Esophagus (tissue), 2 donors: ENCODE results near the gene AGR3. TPM values are rescaled to one million over a fixed set of nuclear protein-coding genes. Genes with fewer than 3 reads are reported as not detected.

Source experiments
- H3K27ac ChIP-seq, 2 donors: one replicate each; pipeline ENCODE4 v1.5.1; 2013; ENCODE audit warnings: low read depth in 2 of 2, mild to moderate bottlenecking in 2 of 2, inconsistent platforms in 1 of 2, low read length in 1 of 2, moderate library complexity in 1 of 2
- H3K27me3 ChIP-seq, 2 donors: one replicate each; pipeline ENCODE4 v1.6.1; 2013; ENCODE audit warnings: low read length in 2 of 2, control low read depth in 1 of 2, mild to moderate bottlenecking in 1 of 2; ENCODE audit not compliant: insufficient read depth in 2 of 2, control insufficient read depth in 1 of 2
- H3K36me3 ChIP-seq, 2 donors: one replicate each; pipeline ENCODE4 v1.6.1; 2013; ENCODE audit warnings: low read length in 1 of 2; ENCODE audit not compliant: control insufficient read depth in 2 of 2, insufficient read depth in 2 of 2
- H3K4me1 ChIP-seq, 2 donors: one replicate each; pipeline ENCODE4 v1.6.1; 2013; ENCODE audit warnings: low read length in 1 of 2; ENCODE audit not compliant: control insufficient read depth in 2 of 2, insufficient read depth in 2 of 2
- H3K4me3 ChIP-seq, 2 donors: one replicate each; pipeline ENCODE4 v1.5.1; 2013; ENCODE audit warnings: low read length in 2 of 2, mild to moderate bottlenecking in 2 of 2, low read depth in 1 of 2, moderate library complexity in 1 of 2
- H3K9me3 ChIP-seq, 2 donors: one replicate each; pipeline ENCODE4 v1.6.1; 2013; ENCODE audit warnings: mild to moderate bottlenecking in 2 of 2, low read depth in 1 of 2, low read length in 1 of 2, moderate library complexity in 1 of 2; ENCODE audit not compliant: control insufficient read depth in 2 of 2, insufficient read depth in 1 of 2
- WGBS, 2 donors: extraction: QIAGEN DNeasy Blood & Tissue Kit; methylation state at CpG; one replicate each; pipeline ENCODE4 v1.1.7; 2013; 5-methylcytosine and 5-hydroxymethylcytosine counted together
- polyA plus RNA-seq, 2 donors: library from polyadenylated mRNA; stranded (reverse); fragments of 200-250 nt; gene quantifications; one replicate each; pipeline ENCODE4 v1.2.3, GENCODE V29; 2013
- donor health status: healthy with polysubstance abuse.
- donor health status: Bipolar disorder and iron deficiency.

The AGR3 gene
- polyA plus RNA-seq, 2 donors, result 0.07 TPM; not detected in 1

DNA sequence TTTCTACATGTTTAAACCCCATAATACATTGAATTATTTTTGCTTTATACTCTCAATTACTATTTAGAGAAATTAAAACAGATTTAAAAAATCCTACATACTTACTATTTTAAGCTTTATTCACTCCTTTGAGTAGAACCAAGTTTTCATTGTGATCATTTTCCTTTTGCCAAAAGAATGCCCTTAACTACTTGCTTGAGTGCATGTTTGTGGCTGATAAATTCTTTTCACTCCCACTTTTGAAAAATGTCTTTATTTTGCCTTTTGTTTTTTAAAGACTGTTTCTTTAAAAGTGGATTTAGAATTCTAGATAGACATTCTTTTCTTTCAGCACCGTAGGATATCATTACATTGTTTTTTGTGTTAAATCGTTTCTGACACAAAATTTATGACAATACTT lies 22.3 kb upstream of the AGR3 start:
- 80 to 82% methylated on average over 2 of the region's 2 CpGs for WGBS, 2 donors

DNA sequence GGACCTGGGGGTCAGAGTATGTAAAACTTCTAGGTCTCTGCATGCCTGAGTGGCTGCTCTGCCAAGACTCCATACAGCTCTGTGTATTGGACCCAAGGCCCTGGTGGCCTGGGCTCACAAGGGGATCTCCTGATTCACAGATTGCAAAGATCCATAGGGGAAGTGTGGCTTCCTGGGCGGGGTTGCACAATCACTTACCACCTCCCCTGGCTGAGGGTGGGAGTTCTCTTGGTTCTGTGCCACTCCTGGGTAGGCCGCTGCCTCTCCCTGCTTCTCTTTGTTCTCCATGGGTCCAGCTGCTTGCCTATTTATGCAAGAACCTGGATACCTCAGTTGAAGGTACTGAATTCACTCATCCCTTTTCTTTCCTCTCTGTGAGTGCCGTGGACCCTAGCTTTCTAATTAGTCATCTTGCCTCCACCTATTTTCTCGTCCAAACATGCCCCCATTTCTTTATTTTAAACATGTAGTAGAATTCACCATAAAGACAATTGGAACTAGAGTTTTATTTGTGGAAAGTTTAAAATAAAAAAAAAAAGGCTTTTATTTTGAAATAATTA lies 18.5 kb upstream of the AGR3 start:
- no peaks in the 10 kb centered on the region for H3K4me1 ChIP-seq
- no peak overlapping the region for H3K27ac ChIP-seq
- H3K27me3 ChIP-seq, result no peaks in the 10 kb centered on the region
- H3K9me3 ChIP-seq, result no peaks in the 10 kb centered on the region
- WGBS, 2 donors, result 72 to 82% methylated on average over 4 of the region's 4 CpGs
- no peak overlapping the region for H3K4me3 ChIP-seq
- no peaks in the 10 kb centered on the region for H3K36me3 ChIP-seq

More for the DNA sequence above, 22.3 kb upstream of the AGR3 start:
- H3K4me3 ChIP-seq, result no peak overlapping the region
- H3K27ac ChIP-seq, result no peak overlapping the region
- H3K4me1 ChIP-seq, result no peaks in the 10 kb centered on the region
- H3K27me3 ChIP-seq, result no peaks in the 10 kb centered on the region
- H3K36me3 ChIP-seq, result no peaks in the 10 kb centered on the region
- no peaks in the 10 kb centered on the region for H3K9me3 ChIP-seq

DNA sequence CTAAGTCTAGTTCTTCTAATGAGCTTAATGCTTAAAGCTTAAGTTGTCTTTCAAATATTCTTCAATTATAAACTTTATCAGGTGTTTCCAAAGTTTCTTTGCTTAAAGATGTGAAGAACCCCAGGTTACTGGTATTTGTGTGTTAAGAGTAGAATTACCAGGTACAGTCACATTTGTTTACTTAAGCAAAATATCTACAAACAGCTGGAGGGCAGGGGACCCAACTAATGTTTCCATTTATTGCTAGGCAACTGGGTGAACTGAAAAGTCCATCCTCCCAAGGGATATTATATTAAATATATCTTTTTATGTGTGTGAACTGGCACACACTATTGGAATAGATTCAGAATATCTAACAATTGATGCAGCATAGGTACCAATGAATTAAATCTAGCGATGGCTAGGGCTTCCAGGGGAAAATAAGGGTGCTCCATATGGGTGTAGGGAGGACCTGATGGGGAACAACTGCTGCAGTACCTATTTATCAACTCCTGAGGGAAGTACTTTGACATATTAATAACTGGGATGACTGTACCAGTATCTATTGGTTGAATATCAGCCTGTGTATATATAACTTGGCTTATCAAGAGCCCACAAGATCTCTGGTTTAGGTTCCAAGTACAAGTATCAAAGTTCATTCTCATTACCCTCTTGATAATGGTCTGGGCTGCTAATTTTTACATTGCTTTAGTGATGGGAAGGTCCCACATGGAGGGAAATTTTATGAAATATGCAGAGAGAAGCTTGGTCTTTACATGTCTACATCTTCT lies 10.3 kb upstream of the AGR3 start:
- 77 to 81% methylated on average over 1 of the region's 1 CpG for WGBS, 2 donors
- Histone ChIP-seq H3K9me3 (no peaks in the 10 kb centered on the region), H3K4me1 (no peaks in the 10 kb centered on the region), H3K36me3 (no peaks in the 10 kb centered on the region), H3K4me3 (no peak overlapping the region), H3K27ac (no peak overlapping the region), H3K27me3 (no peaks in the 10 kb centered on the region)

DNA sequence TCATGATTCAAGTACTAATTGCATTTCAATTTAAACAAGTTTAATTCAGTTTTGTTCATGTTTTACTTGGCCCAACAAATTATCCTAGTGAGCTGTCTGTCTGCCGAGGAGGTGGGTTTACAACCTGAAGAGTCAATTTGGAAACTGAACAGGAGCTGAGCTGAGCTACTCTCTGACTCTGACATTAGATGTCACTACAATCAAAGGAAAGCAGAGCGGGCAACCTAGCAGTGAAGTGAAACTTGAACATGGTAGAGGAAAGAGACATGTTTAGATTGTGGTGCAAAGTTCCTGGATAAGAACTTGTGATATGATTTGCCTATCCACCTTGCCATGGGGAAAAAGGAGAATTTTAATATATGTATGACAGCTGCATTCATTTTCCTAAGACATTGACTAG lies 9.6 kb upstream of the AGR3 start:
- no peak overlapping the region for H3K27ac ChIP-seq
- no peaks in the 10 kb centered on the region for H3K4me1 ChIP-seq
- H3K27me3 ChIP-seq, result no peaks in the 10 kb centered on the region
- H3K36me3 ChIP-seq, result no peaks in the 10 kb centered on the region
- no peak overlapping the region for H3K4me3 ChIP-seq
- no peaks in the 10 kb centered on the region for H3K9me3 ChIP-seq
- WGBS, 2 donors, result 19% methylated on average over 2 of the region's 2 CpGs

DNA sequence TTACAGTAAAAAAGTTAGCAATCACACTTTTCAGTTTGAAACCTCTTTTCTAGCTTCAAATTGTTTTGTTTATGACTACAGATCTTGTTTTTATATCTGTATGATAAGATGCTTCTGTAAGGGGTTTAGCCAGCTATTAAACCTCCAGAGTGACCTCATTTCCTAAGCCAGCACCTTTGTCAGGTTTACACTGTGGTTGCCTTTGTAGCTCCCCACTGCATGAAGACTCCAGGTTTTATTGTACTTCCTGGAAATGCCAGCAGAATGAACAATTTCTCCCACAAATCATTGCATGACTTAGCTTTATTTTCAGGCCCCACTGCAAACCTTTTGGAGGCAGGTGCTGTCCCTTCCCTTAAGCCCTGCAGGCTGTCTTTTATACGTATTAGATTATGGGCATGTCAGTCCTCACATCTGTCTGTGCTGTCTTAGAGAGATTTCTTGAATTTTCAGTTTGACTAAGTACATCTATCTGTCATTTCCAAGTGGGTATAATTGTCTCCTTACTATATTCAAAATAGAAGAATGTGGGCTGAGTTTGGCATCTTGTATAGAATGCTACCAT lies 8.2 kb upstream of the AGR3 start:
- no peaks in the 10 kb centered on the region for H3K36me3 ChIP-seq
- no peaks in the 10 kb centered on the region for H3K27me3 ChIP-seq
- H3K27ac ChIP-seq, result no peak overlapping the region
- WGBS, 2 donors, result 60 to 64% methylated on average over 1 of the region's 1 CpG
- H3K4me1 ChIP-seq, result no peaks in the 10 kb centered on the region
- no peaks in the 10 kb centered on the region for H3K9me3 ChIP-seq
- H3K4me3 ChIP-seq, result no peak overlapping the region

DNA sequence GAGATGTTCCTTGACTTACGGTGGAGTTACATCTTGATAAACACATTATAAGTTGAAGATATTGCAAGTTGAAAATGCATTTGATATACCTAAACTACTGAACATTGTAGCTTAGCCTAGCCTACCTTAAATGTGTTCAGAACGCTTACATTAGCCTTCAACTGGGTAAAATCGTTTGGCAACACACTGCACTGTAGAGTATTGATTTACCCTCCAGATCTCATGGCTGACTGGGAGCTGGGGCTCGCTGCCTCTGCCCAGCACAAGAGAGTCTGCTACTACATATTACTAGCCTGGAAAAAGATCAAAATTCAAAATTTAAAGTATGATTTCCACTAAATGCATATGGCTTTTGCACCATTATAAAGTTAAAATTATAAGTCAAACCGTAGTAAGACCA lies 7.5 kb upstream of the AGR3 start:
- 77 to 89% methylated on average over 5 of the region's 5 CpGs for WGBS, 2 donors
- H3K36me3 ChIP-seq, result no peaks in the 10 kb centered on the region
- H3K4me3 ChIP-seq, result no peak overlapping the region
- H3K27ac ChIP-seq, result no peak overlapping the region
- H3K27me3 ChIP-seq, result no peaks in the 10 kb centered on the region
- no peaks in the 10 kb centered on the region for H3K4me1 ChIP-seq
- H3K9me3 ChIP-seq, result no peaks in the 10 kb centered on the region

DNA sequence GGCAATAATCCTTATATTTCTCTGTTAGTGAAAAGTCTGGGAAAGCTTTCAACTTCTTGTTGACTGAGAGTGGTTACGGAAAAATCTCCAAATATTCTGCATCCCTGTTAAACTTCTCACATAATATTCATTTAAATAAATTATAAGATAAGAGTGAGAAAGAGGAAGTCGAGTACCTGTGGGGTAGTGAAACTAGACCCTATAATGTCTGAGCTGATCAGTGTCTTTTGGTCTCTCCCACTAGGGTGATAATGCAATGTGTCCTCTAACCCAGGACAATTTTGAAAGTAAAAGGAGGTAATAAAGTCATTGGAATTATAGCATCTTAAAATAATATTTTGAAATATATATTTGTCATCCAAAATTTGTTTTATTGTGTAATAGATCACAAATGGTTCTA lies 2.1 kb upstream of the AGR3 start:
- Histone ChIP-seq H3K4me1 (no peaks in the 10 kb centered on the region), H3K27ac (no peak overlapping the region), H3K36me3 (no peaks in the 10 kb centered on the region), H3K4me3 (no peak overlapping the region), H3K9me3 (no peaks in the 10 kb centered on the region), H3K27me3 (no peaks in the 10 kb centered on the region)
- 65 to 68% methylated on average over 2 of the region's 2 CpGs for WGBS, 2 donors

DNA sequence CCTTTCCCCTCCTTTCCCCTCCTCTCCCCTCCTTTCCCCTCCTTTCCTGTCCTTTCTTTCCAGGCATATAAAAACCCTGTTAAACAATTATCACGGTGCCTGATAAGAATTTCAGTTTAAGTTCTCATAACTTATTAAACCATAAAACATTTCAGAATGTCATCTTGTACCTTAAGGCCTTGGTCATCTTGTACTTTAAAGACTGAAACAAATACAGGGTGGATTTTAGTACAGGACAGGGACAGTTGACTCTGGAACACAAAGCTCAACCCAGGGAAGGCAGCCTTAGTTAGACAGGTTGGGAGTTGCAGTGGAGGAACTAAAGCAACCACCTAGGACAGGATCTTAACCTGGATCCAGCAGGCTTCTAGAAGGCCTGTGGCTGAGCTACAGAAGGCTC lies 1.2 kb downstream of the AGR3 start:
- Histone ChIP-seq H3K36me3 (no peaks in the 10 kb centered on the region), H3K27me3 (no peaks in the 10 kb centered on the region), H3K4me1 (no peaks in the 10 kb centered on the region), H3K9me3 (no peaks in the 10 kb centered on the region), H3K4me3 (no peak overlapping the region), H3K27ac (no peak overlapping the region)
- 59 to 86% methylated on average over 1 of the region's 1 CpG for WGBS, 2 donors

DNA sequence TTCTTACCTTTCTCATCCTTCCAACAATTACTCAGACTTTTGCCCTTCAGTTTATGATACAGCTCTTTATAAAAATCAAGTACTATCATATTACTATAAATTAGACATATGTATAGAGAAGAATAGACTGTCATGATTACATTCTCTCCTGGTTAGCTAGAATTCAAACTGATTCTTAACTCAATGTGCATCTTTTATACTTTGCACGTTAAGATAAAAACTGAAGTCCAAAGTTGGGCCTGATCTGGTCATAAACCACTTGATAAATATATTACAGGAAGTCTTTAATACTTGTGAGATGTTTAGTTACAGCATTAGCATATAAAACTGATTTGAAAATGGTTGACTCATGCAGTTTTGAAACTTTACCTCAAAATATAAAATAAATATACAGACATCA lies 2.6 kb downstream of the AGR3 start:
- WGBS, 2 donors, result 71 to 92% methylated on average over 1 of the region's 1 CpG
- Histone ChIP-seq H3K4me1 (no peaks in the 10 kb centered on the region), H3K4me3 (no peak overlapping the region), H3K36me3 (no peaks in the 10 kb centered on the region), H3K27me3 (no peaks in the 10 kb centered on the region), H3K27ac (no peak overlapping the region), H3K9me3 (no peaks in the 10 kb centered on the region)

DNA sequence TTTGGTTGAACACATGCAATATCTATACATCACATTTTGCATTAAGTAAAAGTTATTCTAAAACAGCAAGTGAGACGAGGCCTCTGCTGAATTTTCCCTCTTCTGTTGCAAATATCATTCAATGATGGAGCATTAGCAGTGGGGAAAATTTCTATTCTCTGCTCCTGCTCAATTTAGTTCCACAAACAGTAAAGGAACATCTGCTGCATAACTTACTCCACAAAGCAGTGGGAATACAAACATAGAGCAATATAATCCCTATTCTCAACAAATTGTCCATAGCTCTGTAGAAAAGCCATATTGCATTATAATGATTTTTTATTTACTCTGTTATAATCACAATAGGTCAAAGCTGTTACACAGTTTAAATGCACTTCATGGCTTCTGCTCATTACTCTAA lies 5.9 kb downstream of the AGR3 start:
- 86 to 87% methylated on average over 1 of the region's 1 CpG for WGBS, 2 donors
- no peaks in the 10 kb centered on the region for H3K9me3 ChIP-seq
- no peaks in the 10 kb centered on the region for H3K27me3 ChIP-seq
- no peak overlapping the region for H3K4me3 ChIP-seq
- no peaks in the 10 kb centered on the region for H3K4me1 ChIP-seq
- H3K27ac ChIP-seq, result no peak overlapping the region
- no peaks in the 10 kb centered on the region for H3K36me3 ChIP-seq
